Peyer's patch (tissue), 4 donors: ENCODE measurements around the gene RILPL1.

Experiments
- CTCF ChIP-seq, 6 experiments: fragments of 450-650 bp in 4 of 6; fragments of 200-600 bp in 2 of 6; sonication (generic) in 1 of 6; IDR thresholded peaks; one replicate each; pipeline ENCODE4 v1.5.1; 2017 to 2019; ENCODE audit warnings: antibody characterized with exemption in 6 of 6, mild to moderate bottlenecking in 3 of 6, moderate library complexity in 1 of 6
- POLR2A ChIP-seq, 2 donors: fragments of 450-650 bp; IDR thresholded peaks; one replicate each; pipeline ENCODE4 v1.5.1; 2017; ENCODE audit warnings: antibody characterized with exemption in 2 of 2, mild to moderate bottlenecking in 2 of 2, moderate library complexity in 2 of 2

GRCh38 chr12:123531091-123531490 lies 2.4 kb downstream of the RILPL1 start:
- TF ChIP-seq CTCF (IDR thresholded peaks at IDR 0.05) (no peak), POLR2A (IDR thresholded peaks at IDR 0.05) (no peak)
